Aorta (tissue), 5 donors: ENCODE results near the gene GRID2IP. TPM values are rescaled to one million over a fixed set of nuclear protein-coding genes. Genes with fewer than 3 reads are reported as not detected.
A peak's percentile ranks its signal among the peaks of the same experiment; 100 is the strongest.
"Not testable (repeated sequence)": the region's sequence is repeated elsewhere in the genome, so short reads cannot be mapped to it uniquely, and the experiment has no call there.

Experiments used
- ATAC-seq: fragments of 200-7000 bp; cut with Tn5 transposase; one replicate; pipeline ENCODE4 v1.9.1; 2022; ENCODE audit warnings: moderate library complexity; ENCODE audit not compliant: low FRiP score
- DNase-seq, 2 donors: peaks; one replicate each; pipeline ENCODE4 v3.0.0-alpha.2; 2020
- H3K27ac ChIP-seq, 2 donors: one replicate each; pipeline ENCODE4 v1.5.1; 2013; ENCODE audit warnings: low read length in 2 of 2, mild to moderate bottlenecking in 2 of 2, moderate library complexity in 2 of 2, control low read depth in 1 of 2, inconsistent platforms in 1 of 2, low read depth in 1 of 2
- H3K27me3 ChIP-seq, 2 donors: one replicate each; pipeline ENCODE4 v1.6.1; 2013; ENCODE audit warnings: control low read depth in 1 of 2, low read length in 1 of 2, mild to moderate bottlenecking in 1 of 2, moderate library complexity in 1 of 2; ENCODE audit not compliant: insufficient read depth in 2 of 2, control insufficient read depth in 1 of 2
- H3K36me3 ChIP-seq, 2 donors: one replicate each; pipeline ENCODE4 v1.6.1; 2013; ENCODE audit warnings: control low read depth in 1 of 2, low read length in 1 of 2, mild to moderate bottlenecking in 1 of 2; ENCODE audit not compliant: insufficient read depth in 2 of 2, control insufficient read depth in 1 of 2
- H3K4me1 ChIP-seq, 2 donors: one replicate each; pipeline ENCODE4 v1.6.1; 2013; ENCODE audit warnings: low read length in 2 of 2, control low read depth in 1 of 2, mild to moderate bottlenecking in 1 of 2, moderate library complexity in 1 of 2; ENCODE audit not compliant: insufficient read depth in 2 of 2, control insufficient read depth in 1 of 2
- H3K4me3 ChIP-seq, 2 donors: one replicate each; pipeline ENCODE4 v1.5.1; 2013; ENCODE audit warnings: low read length in 2 of 2, control low read depth in 1 of 2, mild to moderate bottlenecking in 1 of 2
- H3K9me3 ChIP-seq: one replicate; pipeline ENCODE4 v1.6.1; 2013; ENCODE audit warnings: mild to moderate bottlenecking, low read length; ENCODE audit not compliant: control insufficient read depth
- WGBS, 2 donors: extraction: QIAGEN DNeasy Blood & Tissue Kit; methylation state at CpG; one replicate each; pipeline ENCODE4 v1.1.7; 2013; 5-methylcytosine and 5-hydroxymethylcytosine counted together
- intact Hi-C, 2 donors: fragments of 100-400 bp; cut with DNase I; formaldehyde crosslinking; loops; one replicate each; pipeline versions ENCODE4 v1.14.2 to v1.15.0; 2022
- polyA plus RNA-seq, 2 donors: library from polyadenylated mRNA; stranded (reverse); fragments of 200-250 nt; gene quantifications; one replicate each; pipeline ENCODE4 v1.2.3, GENCODE V29; 2013
- total RNA-seq, 2 donors: library from RNA; stranded (reverse); fragmentation: NEBNext Ultra II Directional; extraction: Animal tissue kit (Norgen Biotek cat#: 25700); gene quantifications; one replicate each; pipeline ENCODE4 v1.2.1, GENCODE V29; 2021
- donor health status: healthy with polysubstance abuse.
- donor health status: Bipolar disorder and iron deficiency.
- donor health status: DM: no; HTN: no; CAD: no.
- donor health status: DM: no; HTN: no; CAD: no.
- donor health status: DM: yes; HTN: yes; CAD: no.

The GRID2IP gene
- total and polyA plus RNA-seq, 4 donors: 0.16 to 0.39 (median 0.25) TPM; not detected in 1

DNA sequence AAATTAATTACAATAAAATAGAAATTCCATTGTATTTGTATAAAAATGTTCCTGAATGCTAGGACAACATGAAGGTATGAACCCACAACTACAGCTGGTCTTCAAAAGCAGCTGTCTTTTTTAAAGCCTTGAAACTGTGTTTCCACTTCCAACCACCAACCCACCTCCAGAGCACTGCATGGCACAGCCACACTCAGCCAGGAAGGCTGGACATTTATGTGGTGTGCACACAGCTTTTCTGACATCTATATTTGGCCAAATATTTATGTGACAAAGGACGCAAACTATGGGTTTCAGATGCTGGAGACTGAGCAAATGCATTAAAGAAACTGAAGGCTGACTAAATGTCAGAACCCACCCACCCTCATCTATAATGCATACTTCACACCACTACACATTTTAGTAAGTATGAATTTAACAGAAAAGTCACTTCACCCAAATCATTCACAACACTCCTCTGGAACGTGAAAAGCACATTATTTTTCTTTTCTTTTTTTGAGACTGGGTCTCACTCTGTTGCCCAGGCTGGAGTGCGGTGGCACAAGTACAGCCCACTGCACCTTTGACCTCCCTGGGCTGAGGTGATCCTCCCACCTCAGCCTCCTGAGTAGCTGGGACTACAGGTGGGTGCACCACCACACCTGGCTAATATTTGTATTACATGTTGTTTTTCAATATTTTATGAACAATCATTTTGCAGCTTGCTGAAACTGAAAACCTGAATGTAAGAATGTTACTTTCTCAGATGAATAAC lies 75.7 kb downstream of the GRID2IP start:
- Histone ChIP-seq H3K4me1 (no peaks in the 10 kb centered on the region), H3K4me3 (no peak overlapping the region), H3K9me3 (no peaks in the 10 kb centered on the region), H3K27me3 (no peaks in the 10 kb centered on the region), H3K36me3 (peaks cover 0 to 3% of the 10 kb centered on the region in 2 donors), H3K27ac (no peak overlapping the region)
- WGBS, 2 donors: 16 to 35% methylated on average over 3 of the region's 3 CpGs
- DNase-seq: no peak
- ATAC-seq: no peak
- intact Hi-C loops: no loop called here

DNA sequence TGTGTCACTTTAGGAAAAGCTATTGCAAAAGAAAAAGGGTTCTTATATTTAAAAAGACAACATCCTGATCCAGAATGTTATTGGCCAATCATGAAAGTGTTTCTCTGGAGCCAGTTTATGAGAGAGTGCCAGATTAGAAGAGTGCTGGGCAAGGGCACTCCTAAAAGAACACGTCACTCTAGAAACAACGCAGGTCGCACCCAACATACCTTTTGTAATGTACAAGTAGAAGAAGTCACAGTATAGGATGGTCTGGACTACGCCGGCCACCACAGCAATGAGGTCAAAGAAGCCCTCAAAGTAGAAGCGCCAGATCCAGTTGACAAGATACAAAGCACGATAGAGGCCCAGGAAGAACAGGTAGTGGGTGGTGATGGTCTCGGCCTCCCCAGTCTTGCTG lies 85.4 kb downstream of the GRID2IP start:
- intact Hi-C loops: no loop called here
- Histone ChIP-seq H3K27me3 (no peaks in the 10 kb centered on the region), H3K9me3 (no peaks in the 10 kb centered on the region), H3K4me1 (no peaks in the 10 kb centered on the region), H3K27ac (no peak overlapping the region), H3K36me3 (peaks cover 7 to 8% of the 10 kb centered on the region in 2 donors), H3K4me3 (no peak overlapping the region)
- 92 to 93% methylated on average over 8 of the region's 8 CpGs for WGBS, 2 donors
- DNase-seq (no peak), ATAC-seq (no peak)

DNA sequence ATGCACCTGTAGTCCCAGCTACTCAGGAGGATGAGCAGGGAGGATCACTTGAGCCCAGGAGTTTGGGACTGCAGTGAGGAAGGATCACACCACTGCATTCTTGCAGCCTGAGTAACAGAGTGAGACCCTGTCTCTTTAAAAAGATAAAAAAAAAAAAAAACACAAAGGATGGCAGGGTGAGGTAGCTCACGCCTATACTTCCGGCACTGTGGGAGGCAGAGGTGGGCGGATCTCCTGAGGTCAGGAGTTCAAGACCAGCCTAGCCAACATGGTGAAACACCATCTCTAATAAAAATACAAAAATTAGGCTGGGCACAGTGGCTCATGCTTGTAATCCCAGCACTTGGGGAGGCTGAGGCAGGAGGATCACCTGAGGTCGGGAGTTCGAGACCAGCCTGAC lies 87.7 kb downstream of the GRID2IP start:
- WGBS, 2 donors: 75 to 76% methylated on average over 5 of the region's 5 CpGs
- H3K36me3 ChIP-seq, H3K27me3 ChIP-seq, ATAC-seq, H3K27ac ChIP-seq, H3K9me3 ChIP-seq, H3K4me1 ChIP-seq, H3K4me3 ChIP-seq, intact Hi-C loops: not testable (repeated sequence)
- peak in 1 of 2 donors; percentile 27 for DNase-seq

DNA sequence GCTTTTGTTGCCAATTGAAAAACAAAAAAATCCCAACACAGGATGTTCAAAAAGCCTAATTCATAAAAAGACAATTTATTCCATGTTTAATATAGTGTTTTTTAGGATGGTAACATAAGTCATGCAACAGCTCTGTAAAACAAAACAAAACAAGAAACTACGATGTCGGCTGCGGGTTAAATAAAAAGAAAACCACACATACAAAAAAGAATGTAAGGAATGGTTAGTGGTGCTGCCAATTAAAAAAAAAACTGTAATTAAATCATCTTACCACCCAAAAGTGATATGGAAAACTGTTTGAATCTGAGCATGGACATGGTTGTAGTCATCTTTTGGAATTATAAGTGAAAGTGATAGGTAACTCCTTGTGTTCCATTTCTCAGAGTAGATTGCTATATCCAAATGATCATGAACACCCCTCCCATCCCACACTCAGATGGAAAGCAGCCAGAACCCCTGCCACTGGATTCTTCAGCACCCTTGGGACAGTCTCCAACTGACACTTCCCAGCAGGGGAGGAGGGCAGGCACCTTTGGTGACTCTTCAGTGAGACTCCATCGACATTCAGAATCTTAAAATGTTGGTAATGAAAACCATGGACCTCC lies 89.2 kb downstream of the GRID2IP start:
- intact Hi-C loops: no loop called here
- Histone ChIP-seq H3K4me3 (no peak overlapping the region), H3K27me3 (no peaks in the 10 kb centered on the region), H3K4me1 (no peaks in the 10 kb centered on the region), H3K27ac (no peak overlapping the region), H3K36me3 (peaks cover 5 to 7% of the 10 kb centered on the region in 2 donors), H3K9me3 (no peaks in the 10 kb centered on the region)
- DNase-seq (peak; percentile 19 to 28), ATAC-seq (no peak)
- WGBS, 2 donors: 27 to 28% methylated on average over 4 of the region's 4 CpGs

DNA sequence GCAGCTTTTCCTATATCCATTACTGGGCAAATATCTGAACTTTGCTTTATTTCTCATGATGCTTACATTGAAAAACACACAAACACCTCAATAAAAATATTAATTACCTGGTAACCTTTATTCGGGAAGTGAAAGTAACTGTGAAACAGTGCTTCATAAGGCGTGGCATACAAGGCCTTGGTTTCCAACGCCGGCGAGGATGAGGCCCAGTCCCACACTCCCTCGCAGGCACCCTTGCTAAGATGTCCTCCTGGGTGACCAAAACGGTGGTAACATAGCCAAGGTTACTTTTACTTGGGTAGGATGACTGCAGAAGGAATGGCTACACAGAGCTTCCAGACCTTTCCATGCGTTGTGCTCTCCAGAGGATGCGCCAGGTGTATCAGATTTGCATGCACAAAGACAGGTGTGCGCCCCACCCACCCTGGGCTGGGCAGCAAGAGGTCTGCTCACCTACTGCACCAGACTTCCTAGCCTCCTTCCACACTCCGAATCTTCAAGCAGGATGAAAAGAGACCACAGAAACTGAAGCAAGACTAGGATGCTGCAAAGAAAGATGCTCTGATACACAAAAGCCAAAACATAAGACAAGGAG lies 90.2 kb downstream of the GRID2IP start:
- Histone ChIP-seq H3K4me3 (no peak overlapping the region), H3K4me1 (no peaks in the 10 kb centered on the region), H3K27ac (no peak overlapping the region), H3K36me3 (peaks cover 3 to 6% of the 10 kb centered on the region in 2 donors), H3K27me3 (no peaks in the 10 kb centered on the region), H3K9me3 (no peaks in the 10 kb centered on the region)
- WGBS, 2 donors: 86 to 88% methylated on average over 11 of the region's 11 CpGs
- DNase-seq (peak in 1 of 2 donors; percentile 16), ATAC-seq (no peak)
- intact Hi-C loops: no loop called here

DNA sequence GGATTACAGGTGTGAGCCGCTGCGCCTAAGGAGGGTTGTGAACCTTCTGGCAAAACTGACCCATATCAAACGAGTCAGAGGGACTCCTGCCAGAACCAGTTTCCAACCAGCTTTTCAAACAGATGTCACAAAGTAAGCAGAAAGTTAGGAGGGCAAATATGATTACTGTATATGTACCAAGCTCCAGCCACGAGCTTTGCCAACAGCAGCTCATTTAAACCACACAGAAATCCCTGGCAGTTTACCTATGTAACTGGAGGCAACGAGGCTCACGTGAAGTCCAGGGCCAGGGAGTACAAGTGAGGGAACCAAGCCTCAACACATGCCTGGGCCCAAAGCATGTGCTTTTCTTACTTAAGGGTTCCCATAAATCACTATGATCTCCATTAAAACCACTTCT lies 91.0 kb downstream of the GRID2IP start:
- intact Hi-C loops: no loop called here
- no peaks in the 10 kb centered on the region for H3K27me3 ChIP-seq
- H3K4me1 ChIP-seq: no peaks in the 10 kb centered on the region
- 68 to 70% methylated on average over 6 of the region's 6 CpGs for WGBS, 2 donors
- H3K9me3 ChIP-seq: no peaks in the 10 kb centered on the region
- peaks cover 0 to 5% of the 10 kb centered on the region in 2 donors for H3K36me3 ChIP-seq
- DNase-seq (peak; percentile 24 to 25), ATAC-seq (no peak)
- no peak overlapping the region for H3K4me3 ChIP-seq
- H3K27ac ChIP-seq: no peak overlapping the region

DNA sequence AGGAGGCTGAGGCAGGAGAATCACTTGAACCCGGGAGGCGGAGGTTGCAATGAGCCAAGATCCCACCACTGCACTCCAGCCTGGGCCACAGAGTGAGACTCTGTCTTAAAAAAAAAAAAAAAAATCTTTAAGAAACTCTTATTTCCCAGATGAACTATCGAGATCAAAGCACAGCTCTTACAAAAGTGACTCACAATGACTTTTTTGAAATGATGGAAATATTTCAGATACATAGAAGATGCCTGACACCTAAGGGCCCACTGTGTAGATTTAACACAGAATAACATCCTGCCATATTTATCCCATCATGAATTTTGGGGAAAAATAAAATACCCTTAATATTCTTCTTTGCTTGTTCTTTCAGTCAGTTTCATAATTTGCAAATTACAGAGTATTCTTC lies 92.6 kb downstream of the GRID2IP start:
- 88 to 92% methylated on average over 3 of the region's 3 CpGs for WGBS, 2 donors
- H3K4me3 ChIP-seq, H3K4me1 ChIP-seq, intact Hi-C loops, H3K36me3 ChIP-seq, H3K27me3 ChIP-seq, H3K27ac ChIP-seq, H3K9me3 ChIP-seq, ATAC-seq: not testable (repeated sequence)
- DNase-seq: peak in 1 of 2 donors; percentile 14

DNA sequence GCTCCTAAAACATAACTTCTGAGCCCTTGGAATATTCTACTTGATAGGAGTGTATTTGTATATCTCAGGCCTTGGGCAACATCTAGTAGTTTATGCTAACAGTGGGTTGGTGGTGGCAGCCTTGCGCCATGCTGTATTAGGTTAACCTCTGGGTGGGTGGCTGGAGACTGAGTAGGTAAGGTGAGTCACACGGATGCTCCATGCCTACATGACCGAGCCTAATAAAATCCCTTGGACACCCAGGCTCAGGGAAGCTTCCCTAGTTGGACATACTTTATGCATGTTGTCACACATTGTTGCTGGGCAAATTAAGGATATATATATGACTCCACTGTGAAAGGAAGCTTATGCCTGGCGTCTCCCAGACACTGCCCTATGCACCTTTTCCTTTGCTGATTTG lies 97.5 kb downstream of the GRID2IP start:
- intact Hi-C loops: no loop called here
- ATAC-seq: no peak
- Histone ChIP-seq H3K4me3 (no peak overlapping the region), H3K27ac (no peak overlapping the region), H3K9me3 (no peaks in the 10 kb centered on the region), H3K4me1 (no peaks in the 10 kb centered on the region), H3K36me3 (no peaks in the 10 kb centered on the region), H3K27me3 (no peaks in the 10 kb centered on the region)
- WGBS, 2 donors: 58 to 70% methylated on average over 4 of the region's 4 CpGs
- DNase-seq: no peak
